CD4-positive, alpha-beta T cell treated with Interleukin-4 for 4 hours (primary cell): Measurements from ENCODE around the gene RNF144B.

ENCODE experiments used
- DNase-seq: peaks from one replicate; pipeline ENCODE4 v3.0.0-alpha.2; 2020

The RNF144B gene

GRCh38 chr6:18491308-18492045 is 104.3 kb downstream of the RNF144B start:
- DNase-seq = no peak

GRCh38 chr6:18492972-18493371 is 105.8 kb downstream of the RNF144B start:
- no peak for DNase-seq

GRCh38 chr6:18493382-18493891 is 106.3 kb downstream of the RNF144B start:
- no peak for DNase-seq

GRCh38 chr6:18493925-18494324 is 106.8 kb downstream of the RNF144B start:
- DNase-seq = no peak

- no peak for DNase-seq
These were observed 108.1 kb downstream of the RNF144B start for GRCh38 chr6:18495236-18495635.

- no peak for DNase-seq
These were observed 109.3 kb downstream of the RNF144B start for GRCh38 chr6:18496462-18496861.

GRCh38 chr6:18497006-18497405 is 109.9 kb downstream of the RNF144B start:
- DNase-seq = no peak

GRCh38 chr6:18498408-18498807 is 111.3 kb downstream of the RNF144B start:
- DNase-seq = no peak

GRCh38 chr6:18500921-18501662 is 113.9 kb downstream of the RNF144B start:
- DNase-seq = no peak

- peak; percentile 1 for DNase-seq
These were observed 114.5 kb downstream of the RNF144B start for GRCh38 chr6:18501663-18502013.

GRCh38 chr6:18503206-18503592 is 116.0 kb downstream of the RNF144B start:
- DNase-seq = no peak

GRCh38 chr6:18503593-18504231 is 116.6 kb downstream of the RNF144B start:
- DNase-seq = peak; percentile 38

GRCh38 chr6:18504232-18504596 is 117.1 kb downstream of the RNF144B start:
- no peak for DNase-seq

- no peak for DNase-seq
These were observed 119.3 kb downstream of the RNF144B start for GRCh38 chr6:18506382-18507017.

GRCh38 chr6:18507018-18507415 is 119.9 kb downstream of the RNF144B start:
- DNase-seq = no peak

- no peak for DNase-seq
These were observed 120.4 kb downstream of the RNF144B start for GRCh38 chr6:18507561-18507960.

- DNase-seq = no peak
These were observed 122.9 kb downstream of the RNF144B start for GRCh38 chr6:18509871-18510643.

GRCh38 chr6:18510644-18511033 is 123.5 kb downstream of the RNF144B start:
- DNase-seq = no peak

- DNase-seq = no peak
These were observed 124.1 kb downstream of the RNF144B start for GRCh38 chr6:18511211-18511610.

- DNase-seq = no peak
These were observed 126.2 kb downstream of the RNF144B start for GRCh38 chr6:18513253-18513798.

GRCh38 chr6:18514180-18514579 is 127.0 kb downstream of the RNF144B start:
- DNase-seq = no peak

GRCh38 chr6:18515767-18516166 is 128.6 kb downstream of the RNF144B start:
- DNase-seq = no peak
